A673 (cell line): ENCODE results near the gene TJP1. TPM values are rescaled to one million over a fixed set of nuclear protein-coding genes. Genes with fewer than 3 reads are reported as not detected.
A peak's percentile ranks its signal among the peaks of the same experiment; 100 is the strongest.

Source experiments
- BruUV-seq: library from RNA; stranded (reverse); fragments of 400-500 nt; replicated peaks from 2 replicates; lab custom pipeline; 2021; lab: Mats Ljungman, UMichigan
- CTCF ChIA-PET: fragments of 300-600 bp; sonication (Branson Sonifier 250); formaldehyde crosslinking; loops from one replicate; lab custom pipeline; 2022; ENCODE audit warnings: antibody characterized with exemption; lab: Charles Lee
- POLR2A ChIA-PET: fragments of 300-600 bp; sonication (Branson Sonifier 250); formaldehyde crosslinking; loops from one replicate; lab custom pipeline; 2022; ENCODE audit warnings: antibody characterized with exemption; ENCODE audit not compliant: low non-redundant PET; lab: Charles Lee
- DNase-seq: peaks from one replicate; pipeline ENCODE4 v3.0.0-alpha.2; 2015; ENCODE audit warnings: low spot score
- H3K27ac ChIP-seq: fragments of 200-600 bp; sonication (generic); 2 replicates; pipeline ENCODE4 v1.5.1; 2016; ENCODE audit warnings: mixed run types, low read depth, mild to moderate bottlenecking, mixed read lengths, antibody characterized with exemption, low read length; ENCODE audit not compliant: poor library complexity, severe bottlenecking
- H3K27me3 ChIP-seq: fragments of 200-600 bp; sonication (generic); replicated peaks from 2 replicates; pipeline ENCODE4 v1.6.1; 2017; ENCODE audit warnings: mixed run types, low read depth, mild to moderate bottlenecking, mixed read lengths, antibody characterized with exemption, low read length; ENCODE audit not compliant: insufficient read depth, poor library complexity
- H3K36me3 ChIP-seq: fragments of 200-600 bp; sonication (generic); 2 replicates; pipeline ENCODE4 v1.6.1; 2016; ENCODE audit warnings: mixed run types, mild to moderate bottlenecking, mixed read lengths, antibody characterized with exemption, low read length; ENCODE audit not compliant: insufficient read depth, poor library complexity, severe bottlenecking
- H3K4me1 ChIP-seq: fragments of 200-600 bp; sonication (generic); 2 replicates; pipeline ENCODE4 v1.6.1; 2017; ENCODE audit warnings: mixed run types, mild to moderate bottlenecking, mixed read lengths, antibody characterized with exemption, low read length; ENCODE audit not compliant: insufficient read depth, poor library complexity, severe bottlenecking
- H3K4me3 ChIP-seq: fragments of 200-600 bp; sonication (generic); 2 replicates; pipeline ENCODE4 v1.5.1; 2016; ENCODE audit warnings: low read depth, mixed run types, mild to moderate bottlenecking, mixed read lengths, low read length; ENCODE audit not compliant: poor library complexity, severe bottlenecking
- H3K9me3 ChIP-seq: fragments of 200-600 bp; sonication (generic); 2 replicates; pipeline ENCODE4 v1.6.1; 2016; ENCODE audit warnings: mixed run types, low read depth, mild to moderate bottlenecking, mixed read lengths, antibody characterized with exemption, low read length; ENCODE audit not compliant: poor library complexity, severe bottlenecking
- EZH2 ChIP-seq: fragments of 200-600 bp; sonication (generic); IDR thresholded peaks from 2 replicates; pipeline ENCODE4 v1.6.1; 2017; ENCODE audit warnings: borderline replicate concordance, low read depth, mild to moderate bottlenecking, mixed read lengths, antibody characterized with exemption, low read length; ENCODE audit not compliant: poor library complexity, severe bottlenecking
- intact Hi-C: fragments of 100-400 bp; cut with micrococcal nuclease; formaldehyde crosslinking; loops from one replicate; pipeline ENCODE4 v1.10.0; 2022; ENCODE audit not compliant: unreplicated experiment
- total RNA-seq: library from RNA; stranded (reverse); gene quantifications from 2 replicates; pipeline ENCODE4 v1.2.3, GENCODE V29; 2021
- TF ChIP-seq, protein P1 (sequence below): fragments of 300-800, 200-600 bp; sonication (generic); conservative IDR thresholded peaks from 2 replicates; pipeline ENCODE4 v1.5.1; 2017; ENCODE audit warnings: low read depth, mild to moderate bottlenecking, antibody characterized with exemption, low read length, moderate library complexity, mixed read lengths

TJP1 gene
- total RNA-seq, 1 experiment from 2014 or later: 34.7 TPM

DNA sequence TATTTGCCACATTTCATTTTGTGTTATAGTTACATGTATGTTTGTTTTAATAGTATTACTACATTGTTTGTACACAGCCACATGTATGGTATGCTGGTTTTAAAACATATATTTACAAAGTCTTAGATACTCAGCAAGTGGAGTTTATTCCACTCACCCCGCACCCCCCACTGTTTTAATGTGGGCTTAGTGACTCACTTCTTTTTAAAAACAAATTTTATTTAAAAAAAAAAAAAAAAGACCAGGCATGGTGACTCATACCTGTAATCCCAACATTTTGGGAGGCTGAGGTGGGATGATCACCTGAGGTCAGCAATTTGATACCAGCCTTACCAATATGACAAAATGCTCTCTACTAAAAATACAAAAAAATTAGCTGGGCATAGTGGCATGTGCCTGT lies 26.9 kb upstream of the TJP1 start:
- no peaks in the 10 kb centered on the region for H3K9me3 ChIP-seq
- no peak overlapping the region for H3K4me3 ChIP-seq
- H3K27me3 ChIP-seq: no peaks in the 10 kb centered on the region
- BruUV-seq: no TSS peak
- no peaks in the 10 kb centered on the region for H3K36me3 ChIP-seq
- TF ChIP-seq, protein P1, sequence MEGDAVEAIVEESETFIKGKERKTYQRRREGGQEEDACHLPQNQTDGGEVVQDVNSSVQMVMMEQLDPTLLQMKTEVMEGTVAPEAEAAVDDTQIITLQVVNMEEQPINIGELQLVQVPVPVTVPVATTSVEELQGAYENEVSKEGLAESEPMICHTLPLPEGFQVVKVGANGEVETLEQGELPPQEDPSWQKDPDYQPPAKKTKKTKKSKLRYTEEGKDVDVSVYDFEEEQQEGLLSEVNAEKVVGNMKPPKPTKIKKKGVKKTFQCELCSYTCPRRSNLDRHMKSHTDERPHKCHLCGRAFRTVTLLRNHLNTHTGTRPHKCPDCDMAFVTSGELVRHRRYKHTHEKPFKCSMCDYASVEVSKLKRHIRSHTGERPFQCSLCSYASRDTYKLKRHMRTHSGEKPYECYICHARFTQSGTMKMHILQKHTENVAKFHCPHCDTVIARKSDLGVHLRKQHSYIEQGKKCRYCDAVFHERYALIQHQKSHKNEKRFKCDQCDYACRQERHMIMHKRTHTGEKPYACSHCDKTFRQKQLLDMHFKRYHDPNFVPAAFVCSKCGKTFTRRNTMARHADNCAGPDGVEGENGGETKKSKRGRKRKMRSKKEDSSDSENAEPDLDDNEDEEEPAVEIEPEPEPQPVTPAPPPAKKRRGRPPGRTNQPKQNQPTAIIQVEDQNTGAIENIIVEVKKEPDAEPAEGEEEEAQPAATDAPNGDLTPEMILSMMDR: no peak
- no peak for TF ChIP-seq EZH2
- intact Hi-C loops: no loop called here
- POLR2A ChIA-PET: no interaction called here
- CTCF ChIA-PET: no interaction called here
- DNase-seq: peak; percentile 10
- no peaks in the 10 kb centered on the region for H3K4me1 ChIP-seq
- H3K27ac ChIP-seq: no peak overlapping the region

DNA sequence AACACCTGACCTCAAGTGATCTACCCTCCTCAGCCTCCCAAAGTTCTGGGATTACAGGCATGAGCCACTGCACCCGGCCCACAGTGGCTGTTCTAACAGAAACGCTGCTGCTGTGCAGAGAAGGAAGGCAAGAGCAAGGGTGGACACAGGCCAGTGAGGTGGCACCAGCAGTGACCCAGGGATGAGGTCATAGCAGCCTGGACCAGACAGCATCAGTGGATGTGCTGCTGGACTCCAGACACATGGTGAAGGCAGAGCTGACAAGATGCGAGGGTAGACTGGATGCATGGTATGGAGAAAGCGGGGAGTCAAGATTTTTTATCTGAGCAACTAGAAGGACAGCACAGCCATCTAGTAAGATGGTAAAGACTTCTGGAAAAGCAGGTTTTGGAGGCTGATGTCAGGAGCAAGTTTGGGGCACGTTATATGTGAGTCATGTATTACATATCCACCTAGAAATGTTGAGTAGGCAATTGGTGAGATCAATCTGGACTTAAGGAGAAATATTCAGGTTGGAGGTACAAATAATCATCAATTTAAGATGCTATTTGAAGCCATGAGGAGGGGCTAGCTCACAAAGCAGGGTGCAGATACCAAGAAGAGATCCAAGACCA lies 22.1 kb upstream of the TJP1 start:
- DNase-seq: no peak
- H3K27me3 ChIP-seq: no peaks in the 10 kb centered on the region
- no peaks in the 10 kb centered on the region for H3K36me3 ChIP-seq
- H3K4me3 ChIP-seq: no peak overlapping the region
- intact Hi-C loops: no loop called here
- no TSS peak for BruUV-seq
- POLR2A ChIA-PET: no interaction called here
- CTCF ChIA-PET: no interaction called here
- TF ChIP-seq, protein P1: no peak
- TF ChIP-seq EZH2: no peak
- H3K27ac ChIP-seq: no peak overlapping the region
- H3K9me3 ChIP-seq: no peaks in the 10 kb centered on the region
- no peaks in the 10 kb centered on the region for H3K4me1 ChIP-seq

DNA sequence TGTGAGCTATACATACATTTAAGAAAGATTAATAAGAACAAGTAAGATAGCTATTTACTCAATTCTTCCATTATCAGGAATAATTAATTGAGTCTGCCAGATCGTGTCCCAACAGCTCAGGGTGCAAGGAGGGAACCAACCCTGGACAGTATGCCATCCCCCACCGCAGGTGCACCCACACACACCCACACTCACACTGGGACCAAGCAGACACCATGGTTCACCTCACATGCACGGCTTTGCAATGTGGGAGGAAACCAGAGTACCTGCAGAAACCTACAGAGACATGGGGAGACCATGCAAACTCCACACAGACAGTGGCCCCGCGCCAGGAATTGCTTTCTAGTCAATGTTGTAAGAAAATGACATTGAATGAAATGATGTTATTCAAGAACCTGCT lies 20.0 kb upstream of the TJP1 start:
- TF ChIP-seq, protein P1: no peak
- no peak for TF ChIP-seq EZH2
- H3K36me3 ChIP-seq: no peaks in the 10 kb centered on the region
- ChIA-PET POLR2A (no interaction called here), CTCF (no interaction called here)
- intact Hi-C loops: no loop called here
- no peak overlapping the region for H3K27ac ChIP-seq
- no TSS peak for BruUV-seq
- H3K9me3 ChIP-seq: no peaks in the 10 kb centered on the region
- DNase-seq: no peak
- no peaks in the 10 kb centered on the region for H3K27me3 ChIP-seq
- no peak overlapping the region for H3K4me3 ChIP-seq
- H3K4me1 ChIP-seq: no peaks in the 10 kb centered on the region
